AG04450 (cell line): ENCODE measurements around the gene TMEM272. TPM values are rescaled to one million over a fixed set of nuclear protein-coding genes. Genes with fewer than 3 reads are reported as not detected.

Experiments
- CTCF ChIA-PET: fragments of 300-600, 350-600 bp; formaldehyde crosslinking; extraction: SDS; loops from one replicate; lab custom pipeline; 2022; ENCODE audit warnings: antibody characterized with exemption, inconsistent platforms; lab: Charles Lee
- POLR2A ChIA-PET: fragments of 350-600 bp; formaldehyde crosslinking; extraction: SDS; loops from one replicate; lab custom pipeline; 2021; ENCODE audit warnings: antibody characterized with exemption, inconsistent platforms; lab: Yijun Ruan, JAX
- DNase-seq: peaks from one replicate; pipeline ENCODE4 v3.0.0-alpha.2; 2011; ENCODE audit warnings: low read depth, low spot score
- H3K27ac ChIP-seq: one replicate; pipeline ENCODE4 v1.5.1; 2012; ENCODE audit warnings: low read depth, low read length, control low read depth
- H3K27me3 ChIP-seq: one replicate; pipeline ENCODE4 v1.6.0; 2012; ENCODE audit warnings: low read length; ENCODE audit not compliant: control insufficient read depth, insufficient read depth
- H3K4me3 ChIP-seq: 2 replicates; pipeline ENCODE4 v1.5.1; 2011; ENCODE audit warnings: mild to moderate bottlenecking, low read depth, low read length, control low read depth
- H3K9me3 ChIP-seq: 2 replicates; pipeline ENCODE4 v1.5.1; 2012; ENCODE audit warnings: low read length; ENCODE audit not compliant: control insufficient read depth, insufficient read depth
- polyA plus RNA-seq: library from polyadenylated mRNA; depleted of rRNA; stranded (reverse); fragments of >200 nt; gene quantifications from 2 replicates; pipeline ENCODE4 v1.2.3, GENCODE V29; 2011
- TF ChIP-seq, protein P1 (sequence below): IDR thresholded peaks from 2 replicates; pipeline ENCODE4 v1.5.1; 2011; ENCODE audit warnings: low read depth, low read length, control low read depth, inconsistent platforms

Gene TMEM272
- polyA plus RNA-seq, 1 experiment: not detected

GRCh38 chr13:51806566-51806965 is 38.4 kb downstream of the TMEM272 start:
- DNase-seq: no peak

DNA sequence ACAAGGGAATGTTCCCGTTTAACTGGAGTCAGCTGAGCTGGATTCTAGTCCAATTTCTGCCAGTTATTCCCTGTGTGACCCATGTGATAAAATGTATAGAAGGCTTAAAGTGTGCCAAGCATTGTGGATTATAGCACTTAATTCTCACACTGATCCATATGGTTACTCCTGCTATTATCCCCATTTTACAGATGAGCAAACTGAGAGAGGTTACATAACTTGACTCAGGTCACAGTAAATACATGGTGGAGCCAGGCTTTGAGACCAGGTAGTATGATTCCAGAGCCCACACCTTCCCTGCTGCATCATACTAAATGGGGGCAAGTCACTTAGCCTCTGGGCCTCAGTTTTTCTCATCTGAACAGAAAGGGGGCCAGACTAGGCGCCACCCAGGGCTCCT is 39.1 kb downstream of the TMEM272 start:
- Histone ChIP-seq H3K4me3 (no peak overlapping the region), H3K27ac (no peak overlapping the region), H3K27me3 (peaks cover 2% of the 10 kb centered on the region), H3K9me3 (no peaks in the 10 kb centered on the region; the same call in 1 of the 2 replicates)
- ChIA-PET POLR2A (no interaction called here), CTCF (interaction anchor here (1.7 kb wide), 1 partner anchor 9 kb away, joined by 15 read pairs; no protein-coding TSS in a partner anchor)
- DNase-seq: no peak
- TF ChIP-seq, protein P1, sequence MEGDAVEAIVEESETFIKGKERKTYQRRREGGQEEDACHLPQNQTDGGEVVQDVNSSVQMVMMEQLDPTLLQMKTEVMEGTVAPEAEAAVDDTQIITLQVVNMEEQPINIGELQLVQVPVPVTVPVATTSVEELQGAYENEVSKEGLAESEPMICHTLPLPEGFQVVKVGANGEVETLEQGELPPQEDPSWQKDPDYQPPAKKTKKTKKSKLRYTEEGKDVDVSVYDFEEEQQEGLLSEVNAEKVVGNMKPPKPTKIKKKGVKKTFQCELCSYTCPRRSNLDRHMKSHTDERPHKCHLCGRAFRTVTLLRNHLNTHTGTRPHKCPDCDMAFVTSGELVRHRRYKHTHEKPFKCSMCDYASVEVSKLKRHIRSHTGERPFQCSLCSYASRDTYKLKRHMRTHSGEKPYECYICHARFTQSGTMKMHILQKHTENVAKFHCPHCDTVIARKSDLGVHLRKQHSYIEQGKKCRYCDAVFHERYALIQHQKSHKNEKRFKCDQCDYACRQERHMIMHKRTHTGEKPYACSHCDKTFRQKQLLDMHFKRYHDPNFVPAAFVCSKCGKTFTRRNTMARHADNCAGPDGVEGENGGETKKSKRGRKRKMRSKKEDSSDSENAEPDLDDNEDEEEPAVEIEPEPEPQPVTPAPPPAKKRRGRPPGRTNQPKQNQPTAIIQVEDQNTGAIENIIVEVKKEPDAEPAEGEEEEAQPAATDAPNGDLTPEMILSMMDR: no peak

More at GRCh38 chr13:51806566-51806965, 38.4 kb downstream of the TMEM272 start:
- Histone ChIP-seq H3K27me3 (peaks cover 2% of the 10 kb centered on the region), H3K9me3 (no peaks in the 10 kb centered on the region; the same call in 1 of the 2 replicates), H3K4me3 (no peak overlapping the region), H3K27ac (no peak overlapping the region)
- TF ChIP-seq, protein P1: no peak
- ChIA-PET CTCF (interaction anchor here (0.7 to 1.7 kb wide), 2 partner anchors 9 to 252 kb away, joined by 3 to 15 read pairs; no protein-coding TSS in a partner anchor), POLR2A (no interaction called here)

DNA sequence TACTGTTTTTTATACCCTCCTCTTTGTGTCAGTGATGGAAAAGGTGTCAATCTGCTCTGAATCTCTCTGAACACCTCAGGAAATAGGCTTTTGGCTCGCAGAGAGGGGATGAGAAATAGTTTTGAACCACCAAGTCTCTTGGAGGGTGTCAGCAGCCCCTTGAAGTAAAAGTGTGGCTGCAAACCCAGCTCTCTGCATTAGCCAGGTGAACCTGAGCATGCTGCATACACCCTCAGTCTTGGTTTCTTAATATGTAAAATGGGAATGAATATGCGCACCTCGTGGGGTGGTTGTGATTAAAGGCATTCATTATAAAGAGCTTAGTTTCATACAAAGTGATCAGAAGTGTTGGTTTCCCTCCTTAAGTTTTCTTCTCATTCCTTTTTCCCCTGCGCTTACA is 39.7 kb downstream of the TMEM272 start:
- TF ChIP-seq, protein P1: no peak
- Histone ChIP-seq H3K27ac (no peak overlapping the region), H3K4me3 (no peak overlapping the region), H3K27me3 (peaks cover 4% of the 10 kb centered on the region), H3K9me3 (no peaks in the 10 kb centered on the region; the same call in 1 of the 2 replicates)
- ChIA-PET CTCF (interaction anchor here (0.6 to 1.7 kb wide), 2 partner anchors 10 to 530 kb away, joined by 4 to 15 read pairs; no protein-coding TSS in a partner anchor), POLR2A (no interaction called here)
- DNase-seq: no peak

GRCh38 chr13:51804295-51805172 is 40.4 kb downstream of the TMEM272 start:
- ChIA-PET CTCF (interaction anchor here (0.6 to 1.7 kb wide), 2 partner anchors 11 to 529 kb away, joined by 4 to 15 read pairs; no protein-coding TSS in a partner anchor), POLR2A (no interaction called here)
- peaks cover 5% of the 10 kb centered on the region for H3K27me3 ChIP-seq
- TF ChIP-seq, protein P1: no peak
- no peaks in the 10 kb centered on the region; the same call in 1 of the 2 replicates for H3K9me3 ChIP-seq
- peak overlapping the region; percentile 76 for H3K4me3 ChIP-seq
- H3K27ac ChIP-seq: no peak overlapping the region
- no peak for DNase-seq
